Transverse colon (tissue), 3 donors: Measurements from ENCODE around the gene PRSS38.

Experiments
- EP300 ChIP-seq: sonication (generic); formaldehyde crosslinking; IDR thresholded peaks from one replicate; pipeline ENCODE4 v1.6.1; 2017; ENCODE audit warnings: antibody characterized with exemption, low read depth
- TF ChIP-seq, protein P1 (sequence below), 5 experiments: fragments of 200-600 bp in 3 of 5; fragments of 450-650 bp in 2 of 5; sonication (generic) in 3 of 5; IDR thresholded peaks; 1 replicate in 2 of 5; 2 replicates in 3 of 5; pipeline ENCODE4 v1.5.1; 2016 to 2017; ENCODE audit warnings: antibody characterized with exemption in 5 of 5, inconsistent platforms in 3 of 5, mild to moderate bottlenecking in 2 of 5, moderate library complexity in 1 of 5

DNA sequence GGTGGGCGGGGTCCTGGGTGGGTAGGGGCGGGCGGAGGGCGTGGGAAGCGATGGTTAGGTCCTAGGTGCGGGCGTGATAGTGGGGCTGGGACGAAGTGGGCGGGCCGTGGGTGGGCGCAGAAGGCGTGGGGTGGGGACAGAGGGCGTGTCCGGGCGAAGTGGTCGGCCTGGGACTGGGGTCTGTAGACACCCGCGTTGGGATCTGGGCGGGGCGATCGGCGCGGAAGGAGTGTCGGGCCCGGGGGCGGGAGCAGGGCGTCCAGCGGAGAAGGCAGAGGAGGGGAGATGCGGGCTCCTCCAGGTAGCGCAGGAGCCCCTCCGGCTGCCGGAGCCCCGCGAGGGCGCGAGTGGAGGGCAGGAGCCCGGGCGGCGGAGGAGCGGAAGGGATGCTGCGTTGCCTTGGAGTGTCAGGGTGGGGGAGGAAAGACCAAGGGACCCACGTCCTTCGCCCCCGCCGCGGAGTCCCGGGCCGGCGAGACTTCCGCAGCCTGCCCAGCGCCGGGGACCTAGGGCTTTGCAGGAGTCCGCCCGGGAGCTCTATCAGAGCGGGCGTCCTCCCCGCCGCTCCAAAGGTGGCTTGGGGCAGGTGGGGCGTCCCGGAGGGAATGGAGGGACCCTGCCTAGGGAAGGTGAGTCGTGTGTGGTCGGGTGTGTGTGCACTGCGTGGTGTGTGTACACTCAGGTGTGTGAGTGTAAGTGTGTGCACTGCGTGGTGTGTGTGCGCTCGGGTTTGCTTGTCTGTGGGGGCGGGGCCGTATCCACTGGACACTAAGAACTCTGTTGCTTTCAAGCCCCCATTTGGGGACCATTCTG, 27.0 kb upstream of the PRSS38 start:
- no peak for TF ChIP-seq EP300
- TF ChIP-seq, protein P1, sequence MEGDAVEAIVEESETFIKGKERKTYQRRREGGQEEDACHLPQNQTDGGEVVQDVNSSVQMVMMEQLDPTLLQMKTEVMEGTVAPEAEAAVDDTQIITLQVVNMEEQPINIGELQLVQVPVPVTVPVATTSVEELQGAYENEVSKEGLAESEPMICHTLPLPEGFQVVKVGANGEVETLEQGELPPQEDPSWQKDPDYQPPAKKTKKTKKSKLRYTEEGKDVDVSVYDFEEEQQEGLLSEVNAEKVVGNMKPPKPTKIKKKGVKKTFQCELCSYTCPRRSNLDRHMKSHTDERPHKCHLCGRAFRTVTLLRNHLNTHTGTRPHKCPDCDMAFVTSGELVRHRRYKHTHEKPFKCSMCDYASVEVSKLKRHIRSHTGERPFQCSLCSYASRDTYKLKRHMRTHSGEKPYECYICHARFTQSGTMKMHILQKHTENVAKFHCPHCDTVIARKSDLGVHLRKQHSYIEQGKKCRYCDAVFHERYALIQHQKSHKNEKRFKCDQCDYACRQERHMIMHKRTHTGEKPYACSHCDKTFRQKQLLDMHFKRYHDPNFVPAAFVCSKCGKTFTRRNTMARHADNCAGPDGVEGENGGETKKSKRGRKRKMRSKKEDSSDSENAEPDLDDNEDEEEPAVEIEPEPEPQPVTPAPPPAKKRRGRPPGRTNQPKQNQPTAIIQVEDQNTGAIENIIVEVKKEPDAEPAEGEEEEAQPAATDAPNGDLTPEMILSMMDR (IDR thresholded peaks at IDR 0.05), result no peak
